ENCODE data around the gene PAWR. TPM values are rescaled to one million over a fixed set of nuclear protein-coding genes. Genes with fewer than 3 reads are reported as not detected.

PAWR gene
- total RNA-seq, 1 experiment from 2014 or later, result 176 TPM

DNA sequence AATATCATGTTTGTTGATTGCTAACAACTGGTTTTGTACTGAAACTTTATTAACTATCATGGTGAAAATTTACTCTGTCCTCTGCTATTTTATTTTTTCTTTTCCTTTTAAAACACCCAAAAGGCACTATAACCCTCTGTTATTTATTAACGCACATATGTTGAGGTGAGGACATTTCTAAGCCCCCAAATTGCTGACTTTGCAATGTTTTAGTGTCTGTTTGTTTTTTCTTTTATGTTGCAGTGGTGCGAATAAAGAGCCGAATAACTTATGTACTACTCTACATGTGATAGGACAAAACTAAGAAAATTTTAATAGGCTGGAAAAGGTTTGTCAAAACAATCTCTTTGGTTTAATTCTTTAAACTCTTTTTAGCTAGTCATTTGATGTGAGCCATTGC, 24.5 kb upstream of the PAWR start:
- Histone ChIP-seq H4K5ac (ENCODE audit: insufficient read length, low read depth, low read length) (no peak overlapping the region), H3K4me2 (ENCODE audit: insufficient read depth, insufficient read length, low read length) (no peak overlapping the region), H3K56ac (ENCODE audit: insufficient read length, low read depth, low read length) (no peak overlapping the region), H3T11ph (ENCODE audit: low read length) (no peak overlapping the region), H2BK12ac (ENCODE audit: insufficient read length, low read depth, low read length) (no peak overlapping the region), H4K91ac (ENCODE audit: insufficient read length, low read depth, low read length) (no peak overlapping the region), H2BK15ac (ENCODE audit: low read depth, low read length) (no peak overlapping the region), H3K27ac (ENCODE audit: insufficient read length, low read depth, low read length) (no peak overlapping the region), H3K14ac (ENCODE audit: insufficient read depth, low read length) (no peak overlapping the region), H2BK20ac (ENCODE audit: low read depth, low read length, poor library complexity, severe bottlenecking) (no peak overlapping the region), H3K9ac (ENCODE audit: extremely low read depth, insufficient read length, low read length) (no peak overlapping the region), H3K4ac (ENCODE audit: low read depth, low read length) (no peak overlapping the region), H2AFZ (ENCODE audit: low read length) (no peak overlapping the region), H3K23ac (ENCODE audit: insufficient read length, low read depth, low read length) (no peak overlapping the region), H3K23me2 (ENCODE audit: insufficient read length, low read depth, low read length, poor library complexity, severe bottlenecking) (no peaks in the 10 kb centered on the region), H4K8ac (replicated peaks; ENCODE audit: insufficient read length, low read depth, low read length) (no peak overlapping the region), H3K18ac (ENCODE audit: insufficient read length, low read depth, low read length) (no peak overlapping the region), H4K20me1 (ENCODE audit: control insufficient read depth, insufficient read depth, insufficient read length) (no peaks in the 10 kb centered on the region), H2BK120ac (ENCODE audit: low read depth, low read length, poor library complexity, severe bottlenecking) (no peak overlapping the region), H2AK5ac (ENCODE audit: insufficient read length, low read length) (no peak overlapping the region), H3K79me2 (ENCODE audit: insufficient read depth, low read length) (no peaks in the 10 kb centered on the region), H3K4me1 (ENCODE audit: insufficient read depth, low read length) (no peaks in the 10 kb centered on the region), H3K27me3 (ENCODE audit: insufficient read depth, low read length) (no peaks in the 10 kb centered on the region), H3K79me1 (ENCODE audit: insufficient read depth, low read depth, low read length, poor library complexity, severe bottlenecking) (no peaks in the 10 kb centered on the region), H2BK5ac (ENCODE audit: insufficient read length, low read length) (no peak overlapping the region), H3K9me3 (ENCODE audit: control insufficient read depth, low read depth, low read length) (no peaks in the 10 kb centered on the region)
- H3K4me1 Mint-ChIP-seq, result peaks cover 0 to 5% of the 10 kb centered on the region in 2 experiments; a peak in 3 of 4 replicates
- no peaks in the 10 kb centered on the region; the same call in 1 of the 2 replicates for H3K27me3 Mint-ChIP-seq (ENCODE audit: low read depth)
- H3K27ac Mint-ChIP-seq, result no peak overlapping the region
- WGBS (ENCODE audit: extremely low coverage, insufficient read length, low lambda C conversion rate), result no CpG with 5 or more reads among the region's 3 CpGs
- no peak for DNase-seq
- no peak for TF ChIP-seq CTCF (conservative IDR thresholded peaks at IDR 0.05)
- no peak overlapping the region for H3K4me3 Mint-ChIP-seq
- H3K36me3 Mint-ChIP-seq (ENCODE audit: insufficient read depth in 1 of 3, low read depth in 3 of 3), result peaks cover 0 to 2% (median 0%) of the 10 kb centered on the region in 3 experiments; a peak in 1 of 7 replicates
- H3K9me3 Mint-ChIP-seq, result no peaks in the 10 kb centered on the region
